GM21576 (cell line): ENCODE measurements around the gene CDC25A.
A peak's percentile ranks its signal among the peaks of the same experiment; 100 is the strongest.

Experiments
- ATAC-seq: cut with Tn5 transposase; IDR thresholded peaks from one replicate; pipeline ENCODE4 v1.9.1; 2021; ENCODE audit warnings: mild to moderate bottlenecking, moderate library complexity; ENCODE audit not compliant: unreplicated experiment

Gene CDC25A

DNA sequence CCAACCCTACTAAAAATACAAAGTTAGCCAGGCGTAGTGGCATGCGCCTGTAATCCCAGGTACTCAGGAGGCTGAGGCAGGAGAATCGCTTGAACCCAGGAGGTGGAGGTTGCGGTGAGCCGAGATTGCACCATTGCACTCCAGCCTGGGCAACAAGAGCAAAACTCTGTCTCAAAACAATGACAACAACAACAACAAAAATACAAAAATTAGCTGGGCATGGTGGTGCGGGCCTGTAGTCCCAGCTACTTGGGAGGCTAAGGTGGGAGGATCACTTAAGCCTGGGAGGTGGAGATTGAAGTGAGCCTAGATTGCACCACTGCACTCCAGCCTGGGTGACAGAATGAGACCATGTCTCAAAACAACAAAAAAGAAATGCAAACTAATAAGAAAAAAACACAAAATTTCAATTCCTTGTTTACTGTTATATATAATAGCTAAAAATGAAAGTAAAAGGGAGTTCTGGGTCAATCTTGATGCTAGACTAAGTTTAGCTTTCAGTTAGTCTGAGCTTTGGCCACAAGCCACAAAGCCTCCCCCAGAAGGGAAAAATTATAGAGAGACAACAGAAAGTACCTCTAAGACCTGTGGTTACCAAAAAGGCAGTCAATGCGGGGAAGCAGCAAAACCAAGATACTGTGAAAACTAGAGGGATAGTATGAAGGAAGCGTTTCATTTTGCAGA lies 76.0 kb downstream of the CDC25A start:
- peak; percentile 95 for ATAC-seq

DNA sequence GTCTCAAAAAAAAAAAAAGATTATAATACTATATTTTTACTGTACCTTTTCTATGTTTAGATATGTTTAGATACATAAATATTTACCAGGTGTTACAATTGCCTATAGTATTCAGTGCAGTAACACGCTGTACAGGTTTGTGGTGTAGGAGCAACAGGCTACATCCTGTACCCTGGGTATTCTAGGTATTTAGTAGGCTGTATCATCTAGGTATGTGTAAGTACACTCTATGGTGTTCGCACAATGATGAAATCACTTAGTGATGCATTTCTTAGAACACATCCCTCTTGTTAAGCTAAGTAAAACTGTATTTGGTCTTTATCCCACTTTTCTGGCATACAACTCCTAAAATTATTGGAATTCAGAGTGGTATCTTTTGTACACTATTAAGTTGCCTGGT lies 77.8 kb downstream of the CDC25A start:
- ATAC-seq = no peak

DNA sequence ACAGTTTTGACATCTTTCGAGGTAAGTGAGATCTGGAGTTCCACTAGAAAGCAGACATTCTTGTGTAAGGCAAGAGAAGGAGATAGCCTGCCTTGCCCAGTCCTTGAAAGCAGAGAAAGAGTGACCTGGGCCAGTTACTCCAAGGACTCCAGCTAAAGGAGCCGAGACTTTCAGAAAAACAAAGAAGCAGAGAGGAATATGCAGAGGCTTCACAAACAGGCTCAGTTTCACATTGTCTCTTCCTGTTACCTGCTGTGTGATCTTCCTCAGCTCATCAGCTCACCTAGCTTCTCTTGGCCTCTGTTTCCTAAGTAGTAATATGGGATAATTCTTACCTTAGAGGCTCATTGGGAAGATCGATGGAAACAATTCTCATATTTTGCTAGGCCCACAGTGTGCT lies 81.0 kb downstream of the CDC25A start:
- ATAC-seq = no peak
